HCT116 (cell line): ENCODE data around the gene TENM3. TPM values are rescaled to one million over a fixed set of nuclear protein-coding genes. Genes with fewer than 3 reads are reported as not detected.

Experiments
- ATAC-seq: fragments of 200-7000 bp; cut with Tn5 transposase; 2 replicates; pipeline ENCODE4 v1.9.1; 2020; ENCODE audit warnings: mild to moderate bottlenecking, moderate library complexity
- BruUV-seq: library from RNA; stranded (reverse); fragments of 400-500 nt; replicated peaks from 2 replicates; lab custom pipeline; 2021; lab: Mats Ljungman, UMichigan
- CTCF ChIA-PET: fragments of 300-600 bp; sonication (Branson Sonifier 250); formaldehyde crosslinking; loops from one replicate; lab custom pipeline; 2021; ENCODE audit warnings: antibody characterized with exemption; lab: Charles Lee
- POLR2A ChIA-PET: fragments of 300-600, 350-600 bp; sonication (Branson Sonifier 250); formaldehyde crosslinking; loops from one replicate; lab custom pipeline; 2021; ENCODE audit warnings: antibody characterized with exemption; lab: Charles Lee
- RAD21 ChIA-PET, 2 experiments: fragments of 300-600 bp; sonication (Branson Sonifier 250); formaldehyde crosslinking; loops; one replicate each; lab custom pipeline; 2023; ENCODE audit warnings: low total read pairs in 2 of 2; ENCODE audit not compliant: uncharacterized antibody in 2 of 2, unreplicated experiment in 2 of 2, low non-redundant PET in 1 of 2; lab: Charles Lee
- DNase-seq: peaks from one replicate; pipeline ENCODE4 v3.0.0-alpha.2; 2010; ENCODE audit warnings: low read depth, low spot score
- H2AFZ ChIP-seq: fragments of 200-600 bp; shearing (Covaris generic), sonication (generic); 2 replicates; pipeline ENCODE4 v1.6.1; 2017; ENCODE audit warnings: low read depth, mixed run types, mixed read lengths, antibody characterized with exemption, low read length; ENCODE audit not compliant: poor library complexity, severe bottlenecking
- H3K27ac ChIP-seq: 2 replicates; pipeline ENCODE4 v1.5.1; 2012; ENCODE audit warnings: low read depth, low read length
- H3K27me3 ChIP-seq: fragments of 200-600 bp; sonication (generic); 2 replicates; pipeline ENCODE4 v1.6.1; 2016; ENCODE audit warnings: mixed run types, low read length, mixed read lengths; ENCODE audit not compliant: insufficient read depth
- H3K36me3 ChIP-seq, 2 experiments: fragments of 200-500 bp in 1 of 2; fragments of 200-600 bp in 1 of 2; sonication (Bioruptor generic) in 1 of 2; sonication (generic) in 1 of 2; 2 replicates each; pipeline versions ENCODE4 v1.5.1 to v1.6.1; 2014 to 2016; ENCODE audit warnings: low read length in 2 of 2, inconsistent platforms in 1 of 2, mixed read lengths in 1 of 2, mixed run types in 1 of 2; ENCODE audit not compliant: insufficient read depth in 2 of 2, control insufficient read depth in 1 of 2
- H3K4me1 ChIP-seq, 2 experiments: fragments of 200-600 bp in 1 of 2; sonication (generic) in 1 of 2; 2 replicates each; pipeline versions ENCODE4 v1.5.1 to v1.6.1; 2012 to 2017; ENCODE audit warnings: low read length in 2 of 2, inconsistent platforms in 1 of 2, mild to moderate bottlenecking in 1 of 2, mixed read lengths in 1 of 2, mixed run types in 1 of 2, moderate library complexity in 1 of 2; ENCODE audit not compliant: insufficient read depth in 2 of 2, control insufficient read depth in 1 of 2
- H3K4me2 ChIP-seq: fragments of 200-600 bp; sonication (generic); 2 replicates; pipeline ENCODE4 v1.6.1; 2017; ENCODE audit warnings: mixed run types, low read length, mixed read lengths
- H3K4me3 ChIP-seq, 2 experiments: fragments of 200-600 bp in 1 of 2; sonication (generic) in 1 of 2; replicated peaks in 1 of 2; 2 replicates each; pipeline ENCODE4 v1.5.1; 2011 to 2016; ENCODE audit warnings: low read length in 2 of 2, control low read depth in 1 of 2, low read depth in 1 of 2, mild to moderate bottlenecking in 1 of 2, mixed read lengths in 1 of 2, mixed run types in 1 of 2
- H3K79me2 ChIP-seq: fragments of 200-600 bp; sonication (generic); 2 replicates; pipeline ENCODE4 v1.6.1; 2017; ENCODE audit warnings: mild to moderate bottlenecking, mixed run types, low read length, moderate library complexity, mixed read lengths; ENCODE audit not compliant: insufficient read depth
- H3K9ac ChIP-seq: fragments of 200-600 bp; sonication (generic); 2 replicates; pipeline ENCODE4 v1.6.1; 2016; ENCODE audit warnings: low read length, mixed read lengths
- H3K9me2 ChIP-seq: fragments of 200-600 bp; sonication (generic), shearing (Covaris generic); 2 replicates; pipeline ENCODE4 v1.6.1; 2017; ENCODE audit warnings: mixed run types, mild to moderate bottlenecking, moderate library complexity; ENCODE audit not compliant: insufficient read depth
- H3K9me3 ChIP-seq, 2 experiments: fragments of 200-500 bp in 1 of 2; fragments of 200-600 bp in 1 of 2; sonication (Bioruptor generic) in 1 of 2; sonication (generic) in 1 of 2; 2 replicates each; pipeline ENCODE4 v1.6.1; 2014 to 2017; ENCODE audit warnings: low read length in 2 of 2, mixed read lengths in 2 of 2, inconsistent platforms in 1 of 2, low read depth in 1 of 2, mild to moderate bottlenecking in 1 of 2, mixed run types in 1 of 2, moderate library complexity in 1 of 2; ENCODE audit not compliant: control insufficient read depth in 1 of 2, insufficient read depth in 1 of 2
- H4K20me1 ChIP-seq: fragments of 200-600 bp; sonication (generic), shearing (Covaris generic); 2 replicates; pipeline ENCODE4 v1.6.1; 2017; ENCODE audit warnings: mixed run types, mild to moderate bottlenecking, moderate library complexity; ENCODE audit not compliant: insufficient read depth
- CBX3 ChIP-seq: IDR thresholded peaks from 2 replicates; pipeline ENCODE4 v1.6.1; 2012; ENCODE audit warnings: low read depth
- CEBPB ChIP-seq: IDR thresholded peaks from 2 replicates; pipeline ENCODE4 v1.6.1; 2012; ENCODE audit warnings: low read depth
- FOSL1 ChIP-seq: IDR thresholded peaks from 2 replicates; pipeline ENCODE4 v1.6.1; 2012; ENCODE audit warnings: low read depth
- JUND ChIP-seq: IDR thresholded peaks from 2 replicates; pipeline ENCODE4 v1.6.1; 2012
- POLR2A ChIP-seq: IDR thresholded peaks from 2 replicates; pipeline ENCODE4 v1.7.0; 2011; ENCODE audit warnings: borderline replicate concordance; ENCODE audit not compliant: insufficient read depth, insufficient read length; ENCODE audit errors: extremely low read depth
- RAD21 ChIP-seq: IDR thresholded peaks from 2 replicates; pipeline ENCODE4 v1.6.1; 2012; ENCODE audit warnings: low read depth, mild to moderate bottlenecking
- SIN3A ChIP-seq: IDR thresholded peaks from 2 replicates; pipeline ENCODE4 v1.6.1; 2012; ENCODE audit warnings: low read depth
- SP1 ChIP-seq: IDR thresholded peaks from 2 replicates; pipeline ENCODE4 v1.6.1; 2012; ENCODE audit warnings: low read depth
- SRF ChIP-seq: IDR thresholded peaks from 2 replicates; pipeline ENCODE4 v1.6.1; 2012; ENCODE audit warnings: low read depth
- TCF7L2 ChIP-seq: IDR thresholded peaks from 2 replicates; pipeline ENCODE4 v1.7.0; 2011; ENCODE audit warnings: borderline replicate concordance, inconsistent platforms; ENCODE audit not compliant: insufficient read depth, insufficient read length; ENCODE audit errors: extremely low read depth
- ZFX ChIP-seq: fragments of 450-650 bp; IDR thresholded peaks from 2 replicates; pipeline ENCODE4 v1.6.1; 2017
- ZNF274 ChIP-seq: fragments of 200-500 bp; sonication (Bioruptor generic); IDR thresholded peaks from 2 replicates; pipeline ENCODE4 v1.6.1; 2014; ENCODE audit warnings: mild to moderate bottlenecking, low read depth, low read length, inconsistent platforms
- intact Hi-C: fragments of 100-400 bp; cut with micrococcal nuclease; formaldehyde crosslinking; loops from 2 replicates; pipeline ENCODE4 v1.10.0; 2022
- total RNA-seq: library from RNA; stranded (reverse); gene quantifications from one replicate; pipeline ENCODE4 v1.2.1, GENCODE V29; 2021; ENCODE audit not compliant: unreplicated experiment
- TF ChIP-seq, protein P1 (sequence below), 3 experiments: fragments of 200-600 bp in 1 of 3; sonication (generic) in 1 of 3; IDR thresholded peaks in 2 of 3; conservative IDR thresholded peaks in 1 of 3; 2 replicates each; pipeline ENCODE4 v1.5.1; 2012 to 2017; ENCODE audit warnings: low read depth in 2 of 3, low read length in 2 of 3, antibody characterized with exemption in 1 of 3, borderline replicate concordance in 1 of 3, control low read depth in 1 of 3, mild to moderate bottlenecking in 1 of 3, mixed read lengths in 1 of 3, mixed run types in 1 of 3, moderate library complexity in 1 of 3; ENCODE audit not compliant: insufficient read depth in 1 of 3
- TF ChIP-seq, protein P2 (sequence below): IDR thresholded peaks from 2 replicates; pipeline ENCODE4 v1.6.1; 2012

The TENM3 gene
- total RNA-seq, 1 experiment from 2014 or later = 0.54 TPM

DNA sequence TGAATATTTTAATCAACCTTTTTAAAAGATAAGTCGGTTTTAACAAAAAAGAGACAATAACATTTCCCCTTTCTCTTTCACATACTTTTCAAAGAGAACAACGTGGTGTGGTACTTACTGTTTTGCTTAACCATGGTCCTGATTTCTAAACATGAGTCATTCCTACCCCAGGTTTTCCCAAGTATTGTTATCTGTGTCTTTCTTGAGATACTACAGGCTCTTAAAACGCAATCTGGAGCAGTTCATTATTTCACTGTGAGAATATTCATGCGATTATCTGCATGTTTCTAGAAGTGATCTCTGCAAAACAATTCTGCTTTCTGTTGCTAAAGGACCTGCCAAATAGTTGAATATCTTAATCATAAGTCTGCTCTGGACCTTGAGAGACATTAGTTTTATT is 127.3 kb downstream of the TENM3 start:
- RAD21 ChIA-PET = no interaction called here
- no peaks in the 10 kb centered on the region for H3K79me2 ChIP-seq
- H4K20me1 ChIP-seq = no peaks in the 10 kb centered on the region
- H3K4me2 ChIP-seq = no peak overlapping the region
- no peak overlapping the region for H3K9ac ChIP-seq
- no peak overlapping the region for H3K27ac ChIP-seq
- peaks cover 20% of the 10 kb centered on the region for H3K27me3 ChIP-seq
- intact Hi-C loops = no loop called here
- POLR2A ChIA-PET = interaction anchor here (0.6 kb wide), 1 partner anchor 55 kb away, joined by 3 read pairs; no protein-coding TSS in a partner anchor
- H3K4me1 ChIP-seq = no peaks in the 10 kb centered on the region
- no peak for DNase-seq
- H3K9me2 ChIP-seq = no peaks in the 10 kb centered on the region
- no peak for ATAC-seq
- BruUV-seq = no TSS peak
- no peak overlapping the region for H2AFZ ChIP-seq
- H3K4me3 ChIP-seq = no peak overlapping the region
- H3K9me3 ChIP-seq = no peaks in the 10 kb centered on the region
- H3K36me3 ChIP-seq = no peaks in the 10 kb centered on the region
- no peak for TF ChIP-seq ZNF274
- TF ChIP-seq, protein P1, sequence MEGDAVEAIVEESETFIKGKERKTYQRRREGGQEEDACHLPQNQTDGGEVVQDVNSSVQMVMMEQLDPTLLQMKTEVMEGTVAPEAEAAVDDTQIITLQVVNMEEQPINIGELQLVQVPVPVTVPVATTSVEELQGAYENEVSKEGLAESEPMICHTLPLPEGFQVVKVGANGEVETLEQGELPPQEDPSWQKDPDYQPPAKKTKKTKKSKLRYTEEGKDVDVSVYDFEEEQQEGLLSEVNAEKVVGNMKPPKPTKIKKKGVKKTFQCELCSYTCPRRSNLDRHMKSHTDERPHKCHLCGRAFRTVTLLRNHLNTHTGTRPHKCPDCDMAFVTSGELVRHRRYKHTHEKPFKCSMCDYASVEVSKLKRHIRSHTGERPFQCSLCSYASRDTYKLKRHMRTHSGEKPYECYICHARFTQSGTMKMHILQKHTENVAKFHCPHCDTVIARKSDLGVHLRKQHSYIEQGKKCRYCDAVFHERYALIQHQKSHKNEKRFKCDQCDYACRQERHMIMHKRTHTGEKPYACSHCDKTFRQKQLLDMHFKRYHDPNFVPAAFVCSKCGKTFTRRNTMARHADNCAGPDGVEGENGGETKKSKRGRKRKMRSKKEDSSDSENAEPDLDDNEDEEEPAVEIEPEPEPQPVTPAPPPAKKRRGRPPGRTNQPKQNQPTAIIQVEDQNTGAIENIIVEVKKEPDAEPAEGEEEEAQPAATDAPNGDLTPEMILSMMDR (IDR thresholded peaks at IDR 0.05 in 2 of 3, conservative IDR thresholded peaks at IDR 0.05 in 1 of 3; ENCODE audit: borderline replicate concordance in 1 of 3, insufficient read depth in 1 of 3, low read depth in 2 of 3, low read length in 2 of 3) = no peak
- no peak for TF ChIP-seq SRF
- TF ChIP-seq SIN3A = no peak
- TF ChIP-seq, protein P2, sequence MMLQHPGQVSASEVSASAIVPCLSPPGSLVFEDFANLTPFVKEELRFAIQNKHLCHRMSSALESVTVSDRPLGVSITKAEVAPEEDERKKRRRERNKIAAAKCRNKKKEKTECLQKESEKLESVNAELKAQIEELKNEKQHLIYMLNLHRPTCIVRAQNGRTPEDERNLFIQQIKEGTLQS = no peak
- TF ChIP-seq POLR2A = no peak
- TF ChIP-seq SP1 = no peak
- TF ChIP-seq CEBPB = no peak
- no peak for TF ChIP-seq ZFX
- TF ChIP-seq JUND = no peak
- no peak for TF ChIP-seq TCF7L2
- no peak for TF ChIP-seq CBX3
- TF ChIP-seq FOSL1 = no peak
- TF ChIP-seq RAD21 = no peak
- CTCF ChIA-PET = no interaction called here
